D721Med (cell line): ENCODE data around the gene HACD2.

Experiments used
- DNase-seq: peaks from one replicate; pipeline ENCODE4 v3.0.0; 2011; ENCODE audit warnings: low spot score; ENCODE audit not compliant: insufficient read length
- FAIRE-seq: peaks from 2 replicates; lab custom pipeline; 2011; peaks lifted over from hg19 to GRCh38; lab: Jason Lieb, UNC
- CTCF ChIP-seq: IDR thresholded peaks from 2 replicates; pipeline ENCODE4 v1.5.1; 2012; ENCODE audit warnings: mild to moderate bottlenecking, control low read depth; ENCODE audit not compliant: insufficient read depth; ENCODE audit errors: missing control alignments

HACD2 gene

DNA sequence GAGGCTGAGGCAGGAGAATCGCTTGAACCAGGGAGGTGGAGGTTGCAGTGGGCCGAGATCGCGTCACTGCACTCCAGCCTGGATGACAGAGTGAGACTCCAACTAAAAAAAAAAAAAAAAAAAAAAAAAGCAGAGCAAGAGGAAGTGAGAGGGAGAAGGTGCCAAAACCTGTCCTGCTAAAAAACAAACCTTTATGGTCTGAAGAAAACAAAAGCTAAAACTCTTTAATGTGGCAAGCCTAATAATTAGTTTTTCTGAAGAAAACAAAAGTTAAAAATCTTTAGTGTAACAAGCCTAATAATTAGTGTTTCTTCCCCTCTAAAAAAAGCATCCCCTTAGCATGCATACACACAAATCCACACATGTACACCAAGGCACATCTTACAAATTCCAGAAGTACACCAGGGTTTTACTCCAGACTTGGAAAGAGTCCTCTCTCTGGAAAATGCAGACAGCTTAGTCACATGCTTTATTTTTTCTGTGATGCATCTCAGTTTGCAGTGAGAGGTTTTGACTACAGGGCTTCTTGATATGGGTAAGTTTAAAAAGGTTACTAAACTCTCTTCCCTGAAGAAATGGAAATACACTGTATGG, 65.9 kb downstream of the HACD2 start:
- TF ChIP-seq CTCF, result no peak
- no peak for FAIRE-seq
- DNase-seq, result no peak

DNA sequence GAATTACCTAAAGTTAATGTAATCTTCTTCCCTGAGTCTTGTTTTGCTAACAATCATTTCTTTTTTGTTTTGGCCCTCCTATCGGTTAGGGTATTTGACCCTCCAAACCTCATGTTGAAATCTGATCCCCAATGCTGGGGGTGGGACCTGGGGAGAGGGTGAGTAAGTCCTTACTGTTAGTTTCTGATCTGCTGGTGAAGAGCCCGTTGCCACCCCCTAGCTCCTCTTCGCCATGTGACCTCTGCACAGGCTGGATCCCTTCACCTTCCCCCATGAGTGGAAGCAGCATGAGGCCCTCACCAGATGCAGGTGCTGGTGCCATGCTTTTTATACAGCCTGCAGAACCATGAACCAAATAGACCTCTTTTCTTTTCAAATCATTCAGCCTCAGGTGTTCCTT, 73.1 kb downstream of the HACD2 start:
- DNase-seq (no peak), FAIRE-seq (no peak)
- TF ChIP-seq CTCF, result no peak

DNA sequence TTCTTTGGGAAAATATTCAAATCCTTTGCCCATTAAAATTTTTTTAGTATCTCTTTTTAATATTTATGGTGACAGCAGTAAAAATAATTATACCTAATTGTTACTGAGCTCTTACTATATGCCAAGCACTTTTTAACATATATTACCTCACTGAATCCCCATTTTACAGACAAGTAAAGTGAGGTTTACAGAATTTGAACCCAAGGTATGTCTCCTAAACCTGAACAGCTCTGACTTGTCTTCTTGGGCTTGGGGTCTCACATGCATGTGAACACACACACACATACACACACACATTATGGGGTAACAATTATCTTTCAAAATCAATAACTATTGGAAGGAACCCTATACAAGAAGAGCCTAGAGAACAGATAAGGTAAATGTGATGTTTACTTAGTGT, 73.8 kb downstream of the HACD2 start:
- TF ChIP-seq CTCF, result no peak
- DNase-seq (no peak), FAIRE-seq (no peak)

DNA sequence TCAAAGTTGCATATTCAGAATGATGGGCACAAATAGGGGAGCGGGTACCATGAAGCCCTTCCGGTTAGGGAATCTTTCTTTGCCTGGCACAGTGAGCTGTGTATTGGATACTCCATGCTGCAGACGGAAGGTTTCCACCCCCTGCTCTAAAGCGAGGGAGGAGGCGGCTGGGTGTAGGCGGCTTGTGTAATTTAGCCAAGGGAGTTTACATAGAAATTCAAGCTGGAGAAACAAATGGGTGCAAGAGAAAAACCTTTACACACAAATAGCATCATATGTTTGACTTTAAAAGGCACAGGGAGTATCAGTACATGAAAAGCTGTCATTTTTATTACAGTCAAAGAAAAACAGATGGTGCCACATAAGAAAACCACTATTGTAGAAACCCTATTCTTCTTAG, 76.7 kb downstream of the HACD2 start:
- TF ChIP-seq CTCF, result no peak
- no peak for DNase-seq
- no peak for FAIRE-seq

GRCh38 chr3:123505820-123506219, 79.0 kb downstream of the HACD2 start:
- FAIRE-seq (no peak), DNase-seq (no peak)
- no peak for TF ChIP-seq CTCF

GRCh38 chr3:123503203-123503602, 81.7 kb downstream of the HACD2 start:
- no peak for DNase-seq
- FAIRE-seq, result no peak

More at GRCh38 chr3:123503203-123503602, 81.7 kb downstream of the HACD2 start:
- no peak for TF ChIP-seq CTCF
